ENCODE results near the gene PCDH18.
"Not testable (repeated sequence)": the region's sequence is repeated elsewhere in the genome, so short reads cannot be mapped to it uniquely, and the experiment has no call there.

Gene PCDH18

DNA sequence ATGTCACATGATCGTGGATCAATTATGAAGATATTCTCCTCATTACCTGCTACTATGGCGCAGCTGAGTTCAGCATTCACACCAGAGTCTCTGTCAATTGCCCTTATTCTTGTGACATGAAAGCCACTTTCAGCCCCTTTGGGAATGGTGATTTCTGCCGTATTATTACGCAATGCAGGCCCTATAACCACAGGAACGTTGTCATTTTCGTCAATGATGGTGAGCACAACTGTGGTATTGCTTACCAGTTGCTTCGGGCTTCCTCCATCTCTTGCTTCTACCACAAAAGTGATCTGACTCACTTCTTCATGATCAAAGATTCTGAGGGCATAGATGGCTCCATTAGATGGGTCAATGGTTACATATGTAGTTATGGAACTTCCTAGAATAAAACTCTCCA lies 2.1 kb downstream of the PCDH18 start:
- DNase-seq = no peak

DNA sequence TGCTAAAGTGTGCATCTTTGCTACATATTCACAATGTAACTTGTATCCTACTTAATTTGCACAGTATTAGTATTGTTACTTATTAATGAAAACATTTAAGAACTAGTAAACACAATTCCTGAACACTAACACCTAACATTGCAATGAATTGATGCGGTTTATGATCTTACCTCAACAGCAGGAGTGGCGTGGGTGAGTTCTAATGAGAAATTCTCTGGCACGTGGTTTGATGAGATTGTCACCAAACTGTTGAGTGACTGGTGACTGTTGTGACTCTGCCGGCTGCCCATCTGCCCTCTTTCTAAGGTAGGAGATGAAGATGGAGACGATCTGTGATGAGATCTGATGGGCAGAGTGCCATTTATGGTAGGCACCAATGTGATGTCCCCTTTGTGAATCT lies 2.9 kb downstream of the PCDH18 start:
- DNase-seq = no peak

DNA sequence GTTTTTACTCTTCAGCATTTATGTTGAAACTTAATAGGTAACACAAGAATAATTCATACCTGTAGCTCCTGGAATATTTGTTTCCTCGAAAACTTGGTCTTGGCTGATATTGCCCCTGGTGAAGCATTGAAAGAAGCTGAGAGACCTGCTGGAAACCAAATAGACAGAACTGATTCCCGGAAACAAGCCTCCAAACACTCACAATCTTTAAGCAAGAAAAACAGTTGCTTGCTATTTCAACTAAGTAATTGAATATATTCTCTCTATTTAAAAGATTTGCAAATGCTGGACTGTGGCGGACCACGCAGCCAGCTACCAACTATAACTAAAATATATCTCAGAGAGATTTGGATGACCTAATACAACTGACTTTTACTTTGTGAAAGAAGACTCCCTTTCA lies 3.6 kb downstream of the PCDH18 start:
- DNase-seq = no peak

DNA sequence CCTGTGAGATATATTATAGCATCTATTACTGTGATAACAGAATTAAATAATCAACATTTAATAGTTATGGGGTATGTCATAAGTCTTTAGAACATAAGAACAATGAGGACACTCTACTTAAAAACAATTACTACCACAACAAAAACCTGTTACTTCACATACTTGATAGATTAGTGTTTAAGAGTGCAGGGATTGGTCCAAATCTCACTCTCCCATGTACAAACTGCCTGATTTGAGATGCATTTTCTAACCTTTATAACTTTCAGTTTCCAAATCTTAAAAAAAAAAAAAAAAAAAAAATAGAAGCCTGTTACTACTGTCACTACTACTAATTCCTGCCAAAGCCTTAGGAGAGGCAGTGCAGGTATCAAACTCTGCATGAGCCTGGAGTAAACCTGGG lies 5.6 kb downstream of the PCDH18 start:
- DNase-seq = no peak

DNA sequence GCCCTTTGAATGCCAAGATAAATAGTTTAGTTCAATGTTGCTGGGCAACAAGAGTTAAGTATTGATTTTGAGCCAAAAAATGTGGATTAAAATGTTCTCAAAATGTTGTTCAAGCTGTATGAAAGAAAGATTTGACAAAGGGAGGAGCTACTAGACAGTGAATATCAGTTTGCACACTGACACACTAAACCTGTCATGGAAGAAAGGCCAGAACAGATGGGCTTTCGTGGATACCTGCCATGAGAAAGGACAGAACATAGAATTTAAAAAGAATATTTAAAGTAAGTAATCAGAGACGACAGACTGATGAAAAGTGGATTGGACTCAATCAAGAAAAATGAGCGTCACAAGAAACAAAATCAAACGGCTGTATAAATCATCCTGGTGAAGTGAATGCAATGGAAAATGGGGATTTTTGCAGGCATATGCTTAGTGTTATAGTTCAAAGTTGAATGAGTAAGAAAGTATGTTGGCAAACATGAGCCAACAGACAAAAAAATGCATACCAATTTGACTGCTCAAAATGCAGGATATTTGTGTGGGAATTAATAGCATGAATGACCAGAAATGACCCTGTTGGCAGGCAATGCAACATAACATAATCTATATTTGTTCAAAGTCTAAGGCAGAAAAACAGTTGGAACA lies 7.4 kb downstream of the PCDH18 start:
- DNase-seq = no peak

DNA sequence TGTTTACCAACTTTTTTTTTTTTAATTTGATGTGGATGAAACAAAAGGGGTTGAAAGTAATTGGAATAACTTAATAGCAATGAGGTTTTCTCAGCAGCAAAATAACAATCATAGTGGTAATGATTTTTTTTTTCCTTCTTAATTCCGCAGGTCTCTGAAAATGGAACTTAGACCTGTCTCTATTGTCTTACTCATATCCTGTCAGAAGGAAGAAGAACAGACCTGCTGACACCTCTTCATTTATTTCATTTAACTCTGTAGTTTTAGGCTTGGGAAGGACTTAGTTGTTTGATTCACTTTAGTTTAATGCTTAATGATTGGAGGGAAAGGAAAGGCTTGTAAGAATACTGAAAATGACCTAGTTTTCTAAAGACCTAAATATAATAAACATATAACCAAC lies 9.0 kb downstream of the PCDH18 start:
- DNase-seq = no peak

- no peak for DNase-seq
Observed at GRCh38 chr4:137521053-137521452, 11.2 kb downstream of the PCDH18 start.

GRCh38 chr4:137519406-137519805 lies 12.9 kb downstream of the PCDH18 start:
- no peak for DNase-seq

DNA sequence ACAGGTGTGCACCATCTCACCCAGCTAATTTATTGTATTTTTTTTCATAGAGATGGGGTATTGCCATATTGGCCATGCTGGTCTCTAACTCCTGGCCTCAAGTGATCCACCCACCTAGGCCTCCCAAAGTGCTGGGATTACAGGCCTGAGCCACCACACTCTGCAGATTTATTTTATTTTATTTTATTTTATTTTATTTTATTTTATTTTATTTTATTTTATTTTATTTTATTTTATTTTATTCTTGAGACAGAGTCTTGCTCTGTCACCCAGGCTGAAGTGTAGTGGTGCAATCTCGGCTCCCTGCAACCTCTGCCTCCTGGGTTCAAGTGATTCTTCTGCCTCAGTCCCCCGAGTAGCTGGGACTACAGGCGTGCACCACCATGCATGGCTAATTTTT lies 15.0 kb downstream of the PCDH18 start:
- DNase-seq = not testable (repeated sequence)

GRCh38 chr4:137514406-137515111 lies 17.7 kb downstream of the PCDH18 start:
- DNase-seq = no peak

DNA sequence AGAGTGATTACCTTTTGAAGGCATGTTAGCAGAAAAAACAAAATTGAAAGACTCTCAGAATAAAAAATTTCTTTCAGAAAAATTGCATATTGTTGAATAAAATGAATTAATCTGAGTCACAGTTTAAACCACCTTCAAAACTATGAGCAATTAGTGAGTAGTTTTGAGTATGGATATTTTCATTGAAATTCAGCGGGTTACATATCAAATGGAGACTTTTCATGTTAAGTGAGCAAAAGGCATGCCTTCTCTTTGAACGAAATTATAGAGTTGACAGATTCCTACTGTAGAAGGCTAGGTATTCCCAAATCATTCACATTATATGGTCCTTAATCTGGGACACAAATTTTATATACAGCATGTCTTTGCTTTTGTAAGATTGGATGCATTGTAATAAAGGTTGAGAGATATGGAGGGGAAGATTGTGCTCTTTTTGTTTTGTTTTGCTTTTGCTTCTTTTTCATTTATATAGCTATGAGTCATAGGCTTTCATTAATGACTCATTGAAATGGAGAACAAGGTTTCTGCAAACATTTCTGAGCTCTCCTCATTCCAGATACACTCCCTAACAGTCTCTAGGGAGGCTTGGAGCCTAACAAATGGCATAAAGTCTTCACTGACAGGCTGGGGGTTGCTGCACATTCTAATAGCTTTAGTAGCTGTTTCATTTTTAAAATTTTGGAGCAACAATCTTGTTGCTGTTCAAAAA lies 21.6 kb downstream of the PCDH18 start:
- DNase-seq = no peak

DNA sequence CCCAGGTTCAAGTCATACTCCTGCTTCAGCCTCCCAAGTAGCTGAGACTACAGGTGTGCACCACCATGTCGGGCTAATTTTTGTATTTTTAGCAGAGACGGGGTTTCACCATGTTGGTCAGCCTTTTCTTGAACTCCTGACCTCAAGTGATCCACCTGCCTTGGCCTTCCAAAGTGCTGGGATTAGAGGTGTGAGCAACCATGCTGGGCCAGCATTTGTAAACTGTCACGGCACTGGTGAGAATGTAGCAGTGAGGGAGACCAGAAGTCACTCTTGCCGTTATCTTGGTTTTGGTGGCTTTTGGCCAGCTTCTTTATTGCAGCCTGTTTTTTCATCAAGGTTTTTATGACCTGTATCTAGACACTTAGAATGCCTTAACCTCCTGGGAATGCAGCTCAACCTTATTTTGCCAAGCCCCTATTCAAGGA lies 22.4 kb downstream of the PCDH18 start:
- DNase-seq = no peak

DNA sequence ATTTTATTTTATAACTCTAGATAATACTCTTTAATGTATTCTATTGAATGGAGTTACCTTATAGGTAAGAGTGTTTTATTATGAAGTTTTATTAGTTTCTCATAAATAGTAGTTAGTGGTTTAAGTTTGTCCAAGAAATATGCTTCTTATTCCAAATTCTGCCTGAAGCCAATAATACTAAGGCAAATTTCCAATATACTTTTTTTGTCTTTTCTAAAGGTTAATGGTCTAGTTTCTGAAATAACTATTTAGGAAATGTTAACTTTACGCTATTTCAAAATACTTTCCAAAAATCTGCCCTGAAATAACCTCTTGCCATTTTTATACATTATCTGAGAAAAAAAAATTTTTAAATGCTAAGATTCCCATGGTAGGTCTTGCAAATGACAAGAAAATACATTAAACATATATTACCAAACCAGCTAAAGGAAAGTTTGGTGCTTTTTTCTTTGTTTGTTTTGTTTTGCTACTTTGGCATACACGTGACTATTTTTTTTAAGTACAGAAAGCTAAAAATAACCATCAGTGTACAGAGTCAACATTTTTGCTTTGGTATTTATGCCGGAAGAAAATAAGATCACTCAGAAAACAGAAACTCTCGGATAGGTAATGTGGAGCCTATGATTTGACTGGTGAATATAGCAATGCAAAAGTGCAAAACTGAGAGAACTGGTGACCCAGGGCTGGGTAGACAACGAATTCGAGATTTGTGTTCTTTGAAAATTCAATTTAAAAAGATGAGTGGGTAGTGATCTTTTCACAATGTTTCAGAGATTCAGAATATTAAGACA lies 29.8 kb downstream of the PCDH18 start:
- DNase-seq = no peak

- DNase-seq = not testable (repeated sequence)
Observed at GRCh38 chr4:137496267-137496666, 36.0 kb downstream of the PCDH18 start.

- no peak for DNase-seq
Observed at GRCh38 chr4:137495578-137495977, 36.7 kb downstream of the PCDH18 start.

GRCh38 chr4:137483313-137483959 lies 48.9 kb downstream of the PCDH18 start:
- DNase-seq = not testable (repeated sequence)

GRCh38 chr4:137479657-137480056 lies 52.6 kb downstream of the PCDH18 start:
- not testable (repeated sequence) for DNase-seq

DNA sequence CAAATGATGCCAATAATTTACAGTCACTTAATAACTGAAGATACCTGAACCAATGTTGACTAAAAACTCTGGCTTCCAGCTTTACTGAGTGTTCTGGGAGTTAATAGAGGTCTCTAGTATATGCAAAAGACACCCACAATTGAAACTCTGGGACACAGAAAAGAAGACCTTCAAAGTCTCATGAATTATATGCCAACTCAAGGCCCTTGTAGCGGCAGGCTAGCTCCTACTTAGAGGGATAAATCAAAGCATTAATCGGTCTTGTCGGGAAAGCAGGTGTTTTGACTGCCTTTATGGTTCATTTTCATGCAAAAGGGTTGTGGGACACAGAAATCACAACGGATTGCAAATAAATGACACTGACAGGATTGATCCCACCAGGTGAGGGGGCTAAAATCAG lies 55.9 kb downstream of the PCDH18 start:
- DNase-seq = no peak

DNA sequence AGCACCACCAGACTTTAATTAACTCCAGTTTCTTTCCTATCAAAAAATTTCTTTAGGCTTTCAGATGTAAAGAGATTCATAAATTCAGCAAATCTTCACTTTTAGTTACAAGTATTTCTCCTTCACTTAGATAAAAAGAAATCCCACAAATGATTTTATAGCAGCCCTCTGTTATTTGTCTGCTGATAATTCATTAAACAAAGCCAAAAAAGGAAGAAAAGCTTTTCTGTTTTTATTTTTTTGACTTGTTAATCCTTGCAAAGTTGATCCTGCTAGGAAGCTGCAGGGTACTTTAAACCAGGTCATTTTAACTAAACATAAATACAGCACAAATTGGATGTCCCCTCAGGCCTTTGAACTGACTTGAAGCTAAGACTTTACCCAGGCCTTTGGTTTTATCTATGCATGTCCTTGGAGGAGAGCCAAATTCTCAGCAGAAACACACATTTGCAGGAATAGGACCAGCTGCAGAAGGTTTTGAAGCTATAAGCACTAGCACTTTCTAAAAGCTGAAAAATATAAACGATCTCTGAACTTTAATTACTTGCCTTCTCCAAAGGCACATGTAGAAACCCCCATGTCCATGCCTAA lies 57.5 kb downstream of the PCDH18 start:
- DNase-seq = no peak

DNA sequence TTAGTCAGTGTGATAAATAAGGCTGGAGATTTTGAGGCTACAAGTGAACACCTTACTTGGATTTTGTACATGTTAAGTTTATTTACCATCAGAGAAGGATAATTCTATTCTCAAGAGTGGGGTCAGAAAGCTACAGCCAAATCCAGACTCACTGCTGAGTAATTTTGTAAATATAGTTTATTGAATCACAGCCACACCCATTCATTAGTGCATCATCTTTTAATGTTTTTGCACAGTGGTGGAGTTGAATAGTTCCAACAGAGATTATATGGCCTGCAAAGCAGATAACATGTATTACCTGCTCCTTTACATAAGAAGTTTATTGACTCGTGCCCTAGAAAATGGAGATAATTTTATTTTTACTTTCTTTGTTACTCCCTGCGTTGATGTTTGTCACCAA lies 60.4 kb downstream of the PCDH18 start:
- no peak for DNase-seq

DNA sequence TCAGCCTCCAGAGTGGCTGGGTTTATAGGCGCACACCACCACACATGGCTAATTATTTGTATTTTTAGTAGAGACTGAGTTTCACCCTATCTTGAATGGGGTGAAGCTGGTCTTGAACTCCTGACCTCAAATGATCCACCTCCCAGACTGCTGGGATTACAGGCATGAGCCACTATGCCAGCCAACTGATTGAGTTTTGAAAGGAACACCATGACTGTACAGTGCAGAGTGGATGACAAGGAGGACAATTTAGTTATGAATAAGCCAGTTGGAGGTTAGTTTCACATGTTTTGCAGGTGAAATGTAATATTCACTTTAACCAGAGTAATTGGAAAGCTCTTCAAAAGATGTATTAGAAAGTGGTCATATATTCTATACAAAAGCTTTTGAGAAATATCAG lies 60.8 kb downstream of the PCDH18 start:
- DNase-seq = no peak

DNA sequence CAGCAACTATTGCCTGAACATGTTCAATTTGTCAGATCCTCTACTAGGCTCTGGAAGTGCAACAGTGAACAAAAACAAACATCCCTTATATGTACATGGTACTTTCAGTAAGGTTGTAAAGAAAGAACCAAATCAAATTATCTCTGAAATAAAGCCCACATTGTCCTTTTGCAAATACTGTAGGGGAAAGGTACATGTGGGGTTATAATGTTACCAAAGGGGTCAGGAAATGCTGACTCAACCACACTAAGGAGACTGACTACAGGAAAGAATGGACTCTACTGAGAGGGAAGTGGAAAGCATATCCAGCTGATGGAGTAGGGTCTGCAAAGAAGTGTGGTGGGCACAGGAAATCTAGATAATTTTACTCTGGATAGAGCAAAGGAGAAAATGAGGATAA lies 61.5 kb downstream of the PCDH18 start:
- no peak for DNase-seq
